GM11168 (cell line): Measurements from ENCODE around the gene LMOD1.
"Not testable (repeated sequence)": the region's sequence is repeated elsewhere in the genome, so short reads cannot be mapped to it uniquely, and the experiment has no call there.

Experiments used
- in situ Hi-C: fragments of 300-500 bp; cut with MboI; formaldehyde crosslinking; loops from one replicate; pipeline ENCODE4 v1.12.0; 2022; ENCODE audit warnings: low sequenced_read_pairs; ENCODE audit not compliant: unreplicated experiment

LMOD1 gene

GRCh38 chr1:201946224-201946908 is at the start of gene LMOD1:
LMOD1 (minus strand) TSS chr1:201946548; CDS start chr1:201946340, 208 bp downstream.
- in situ Hi-C loops, result no loop called here

- in situ Hi-C loops, result no loop called here
Observed at GRCh38 chr1:201990427-201990826, 44.1 kb upstream of the LMOD1 start.

GRCh38 chr1:201989354-201990128 is 43.2 kb upstream of the LMOD1 start:
- in situ Hi-C loops, result no loop called here

DNA sequence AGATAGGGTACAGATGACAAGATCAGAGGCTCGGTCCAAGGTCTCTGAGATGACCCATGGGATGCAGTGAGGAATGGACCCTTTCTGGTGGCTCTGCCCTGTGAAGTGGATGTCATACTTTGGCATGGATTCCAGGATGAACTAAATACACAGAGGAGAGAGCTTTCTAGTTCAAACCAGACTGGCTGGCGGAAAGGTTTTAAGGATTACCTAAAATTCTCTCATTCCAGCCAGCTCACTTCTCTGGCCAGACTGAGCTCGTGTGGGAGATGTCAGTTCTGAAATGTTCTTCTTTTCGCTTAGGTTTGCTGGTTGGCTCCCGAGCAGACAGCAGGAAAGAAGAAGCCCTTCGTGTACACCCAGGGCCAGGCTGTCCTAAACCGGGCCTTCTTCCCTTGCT is 42.3 kb upstream of the LMOD1 start:
- in situ Hi-C loops, result no loop called here

GRCh38 chr1:201985355-201985754 is 39.0 kb upstream of the LMOD1 start:
- in situ Hi-C loops, result no loop called here

GRCh38 chr1:201984446-201984845 is 38.1 kb upstream of the LMOD1 start:
- in situ Hi-C loops, result no loop called here

GRCh38 chr1:201983380-201983805 is 37.0 kb upstream of the LMOD1 start:
- in situ Hi-C loops, result no loop called here

DNA sequence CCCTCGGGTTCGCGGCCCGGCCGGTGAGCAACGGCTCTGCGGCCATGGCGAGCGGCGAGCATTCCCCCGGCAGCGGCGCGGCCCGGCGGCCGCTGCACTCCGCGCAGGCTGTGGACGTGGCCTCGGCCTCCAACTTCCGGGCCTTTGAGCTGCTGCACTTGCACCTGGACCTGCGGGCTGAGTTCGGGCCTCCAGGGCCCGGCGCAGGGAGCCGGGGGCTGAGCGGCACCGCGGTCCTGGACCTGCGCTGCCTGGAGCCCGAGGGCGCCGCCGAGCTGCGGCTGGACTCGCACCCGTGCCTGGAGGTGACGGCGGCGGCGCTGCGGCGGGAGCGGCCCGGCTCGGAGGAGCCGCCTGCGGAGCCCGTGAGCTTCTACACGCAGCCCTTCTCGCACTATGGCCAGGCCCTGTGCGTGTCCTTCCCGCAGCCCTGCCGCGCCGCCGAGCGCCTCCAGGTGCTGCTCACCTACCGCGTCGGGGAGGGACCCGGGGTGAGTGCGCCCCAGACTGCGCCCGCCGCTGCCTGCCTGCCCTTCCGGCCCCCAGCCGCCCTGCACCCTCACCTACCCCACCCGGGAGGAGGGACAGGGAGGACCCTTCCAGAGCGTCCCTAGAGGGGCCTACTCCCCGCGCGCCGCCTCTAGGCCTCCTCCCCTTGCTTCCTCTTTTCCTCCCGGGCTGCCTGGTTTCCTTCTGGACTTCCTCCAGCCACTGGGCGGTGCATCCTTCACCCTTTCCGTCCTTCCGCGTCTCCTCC is 36.5 kb upstream of the LMOD1 start, which contains the start of gene RNPEP:
Gene RNPEP, plus strand, starts transcription at position 26 of the 757 bp plus-strand sequence. Its CDS starts 19 bp downstream, at position 45.
- in situ Hi-C loops, result no loop called here

GRCh38 chr1:201982082-201982622 is 35.8 kb upstream of the LMOD1 start:
- in situ Hi-C loops, result no loop called here

DNA sequence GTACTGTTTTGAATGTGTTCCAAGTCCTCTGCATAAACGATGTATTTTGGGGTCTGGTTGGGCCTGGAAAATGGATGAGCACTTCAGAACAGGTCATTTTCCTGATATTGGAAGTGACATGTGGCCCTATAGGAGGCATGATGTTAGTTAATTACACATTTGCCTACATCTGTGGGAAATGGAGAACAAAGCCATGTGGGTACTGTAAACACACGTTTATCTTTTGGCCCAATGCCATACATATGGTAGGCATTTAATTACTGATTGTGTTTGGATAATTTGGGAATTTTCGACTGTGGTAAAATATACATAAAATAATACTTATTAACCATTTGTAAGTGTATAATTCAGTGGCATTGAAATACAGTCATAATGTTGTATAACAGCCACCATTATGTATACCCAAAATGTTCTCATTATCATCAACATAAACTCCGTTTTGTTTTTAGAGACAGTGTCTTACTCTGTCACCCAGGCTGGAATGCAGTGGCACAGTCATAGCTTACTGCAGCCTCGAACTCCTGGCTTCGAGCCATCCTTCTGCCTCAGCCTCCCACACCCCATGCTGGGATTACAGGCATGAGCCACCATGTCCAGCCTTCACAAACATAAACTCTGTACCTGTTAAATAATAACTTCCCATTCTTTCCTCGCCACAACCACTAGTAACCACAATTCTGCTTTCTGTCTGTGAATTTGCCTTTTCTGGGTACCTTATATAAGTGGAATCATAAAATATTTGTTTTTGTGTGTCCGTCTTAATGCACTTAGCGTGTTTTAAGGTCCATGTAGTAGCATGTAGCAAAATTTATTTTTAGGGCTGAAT is 24.2 kb upstream of the LMOD1 start:
- in situ Hi-C loops, result no loop called here

DNA sequence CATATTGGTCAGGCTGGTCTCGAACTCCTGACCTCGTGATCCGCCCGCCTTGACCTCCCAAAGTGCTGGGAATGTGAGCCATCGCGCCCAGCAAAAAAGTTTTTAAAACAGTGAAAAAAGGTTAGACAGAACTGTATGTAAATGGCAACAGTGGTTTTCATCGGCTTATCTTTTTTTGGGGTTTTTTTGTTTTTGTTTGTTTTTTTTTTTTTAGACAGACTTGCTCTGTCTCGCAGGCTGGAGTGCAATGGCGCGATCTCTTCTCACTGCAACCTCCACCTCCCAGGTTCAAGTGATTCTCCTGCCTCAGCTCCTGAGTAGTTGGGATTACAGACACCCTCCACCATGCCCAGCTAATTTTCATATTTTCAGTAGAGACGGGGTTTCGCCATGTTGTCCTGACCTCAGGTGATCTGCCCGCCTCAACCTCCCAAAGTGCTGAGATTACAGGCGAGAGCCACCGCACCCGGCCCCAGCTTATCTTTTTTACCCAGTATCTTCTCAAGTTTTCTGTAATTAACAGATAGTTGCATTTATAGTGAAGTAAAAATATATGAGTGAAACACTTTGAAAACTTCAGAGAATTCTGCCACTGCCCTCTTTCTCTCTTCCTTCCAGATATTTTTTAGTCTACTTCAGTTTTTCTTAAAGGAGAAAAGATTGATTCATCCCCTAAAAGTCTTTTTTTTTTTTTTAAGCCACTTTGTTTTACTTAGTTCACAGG is 22.0 kb upstream of the LMOD1 start:
- in situ Hi-C loops, result no loop called here

DNA sequence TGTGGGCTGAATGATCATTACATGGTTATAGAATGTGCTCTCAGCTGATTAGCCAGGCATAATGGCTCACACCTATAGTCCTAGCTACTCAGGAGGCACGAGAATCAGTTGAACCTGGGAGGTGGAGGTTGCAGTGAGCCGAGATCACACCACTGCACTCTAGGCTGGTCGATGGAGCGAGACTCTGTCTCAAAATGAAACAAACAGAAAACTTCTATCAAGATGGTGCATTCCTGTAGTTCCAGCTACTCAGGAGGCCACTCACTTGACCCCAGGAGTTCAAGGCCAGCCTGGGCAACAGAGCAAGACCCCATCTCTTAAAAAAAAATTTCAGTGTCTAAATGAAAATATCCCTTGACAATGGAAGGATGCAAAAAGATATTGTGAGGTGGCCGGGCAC is 19.8 kb upstream of the LMOD1 start:
- in situ Hi-C loops, result no loop called here

DNA sequence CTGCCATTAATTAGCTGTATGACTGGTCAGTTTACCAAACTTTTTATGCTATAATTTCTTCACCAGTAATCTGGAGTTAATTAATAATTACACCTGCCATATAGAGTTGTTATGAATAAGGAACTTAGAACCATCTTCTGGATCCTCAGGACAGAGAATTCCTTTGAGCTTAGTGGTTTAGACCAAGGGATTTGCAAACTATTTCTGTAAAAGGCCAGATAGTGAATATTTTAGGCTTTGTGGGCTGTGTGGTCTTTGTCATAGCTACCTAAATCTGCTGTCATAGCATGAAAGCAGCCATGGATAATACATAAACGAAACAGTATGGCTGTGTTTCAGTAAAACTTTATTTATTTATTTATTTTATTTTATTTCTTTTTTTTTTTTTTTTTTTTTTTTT is 17.9 kb upstream of the LMOD1 start:
- in situ Hi-C loops, result no loop called here

- in situ Hi-C loops, result not testable (repeated sequence)
Observed at GRCh38 chr1:201962382-201962781, 16.0 kb upstream of the LMOD1 start.

GRCh38 chr1:201958348-201958747 is 12.0 kb upstream of the LMOD1 start:
- in situ Hi-C loops, result no loop called here

DNA sequence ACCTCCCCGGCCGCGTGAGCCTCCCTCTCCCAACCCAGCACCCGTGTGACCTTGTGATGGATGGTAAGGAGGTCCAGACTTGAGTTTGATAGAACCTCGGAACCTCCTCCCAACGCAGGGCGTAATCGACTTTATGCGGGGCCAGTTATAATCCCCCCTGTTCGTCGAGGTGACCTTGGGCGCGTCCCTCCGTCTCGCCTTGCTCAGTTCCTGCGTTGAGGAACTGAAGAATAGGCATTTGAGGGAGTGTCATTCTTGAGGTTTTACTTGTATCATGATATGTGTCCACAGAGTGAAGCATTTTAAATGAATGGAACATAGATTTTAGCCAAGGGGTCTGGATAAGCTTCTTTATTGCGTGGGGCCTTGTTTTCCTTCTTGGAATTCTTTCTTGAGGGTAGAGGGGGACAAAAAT is 9.4 kb upstream of the LMOD1 start:
- in situ Hi-C loops, result no loop called here

DNA sequence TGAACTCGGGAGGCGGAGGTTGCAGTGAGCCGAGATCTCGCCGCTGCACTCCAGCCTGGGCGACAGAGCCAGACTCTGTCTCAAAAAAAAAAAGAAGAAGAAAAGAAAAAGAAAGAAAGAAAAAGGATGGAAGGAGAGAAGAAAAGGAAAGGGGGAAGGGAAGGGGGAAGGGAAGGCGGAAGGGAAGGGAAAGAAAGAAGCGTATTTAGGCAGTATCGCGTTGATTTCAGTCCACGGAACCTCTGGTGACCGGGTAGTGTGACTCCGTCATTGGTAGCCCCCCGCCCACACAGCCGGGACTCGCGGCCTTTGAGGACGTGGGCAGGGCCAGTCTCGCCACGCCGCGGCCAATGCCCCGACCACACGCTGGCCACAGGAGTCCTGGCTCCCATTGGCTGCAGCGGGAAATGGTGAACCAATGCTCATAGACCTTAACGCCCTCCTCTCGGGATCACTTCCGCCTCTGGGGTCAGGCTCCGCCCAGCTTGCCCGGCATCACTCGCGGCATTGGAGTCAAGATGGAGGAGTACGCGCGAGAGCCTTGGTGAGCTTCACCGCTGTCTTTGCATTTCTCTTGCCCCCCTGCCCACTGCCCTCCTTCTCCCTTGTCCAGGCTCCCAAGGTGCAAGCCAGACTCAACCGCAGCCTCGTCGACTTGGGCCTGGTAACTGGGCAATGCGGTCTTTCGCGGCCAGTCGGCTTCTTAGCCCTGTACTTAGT is 8.8 kb upstream of the LMOD1 start, which contains the start of gene TIMM17A:
Gene TIMM17A, plus strand, starts transcription at position 495 of the 720 bp plus-strand sequence. Its CDS starts 24 bp downstream, at position 519.
- in situ Hi-C loops, result no loop called here

GRCh38 chr1:201954263-201955008 is 8.1 kb upstream of the LMOD1 start:
- in situ Hi-C loops, result no loop called here
